Neural crest cell (in vitro differentiated cells): Measurements from ENCODE around the gene NEB. TPM values are rescaled to one million over a fixed set of nuclear protein-coding genes. Genes with fewer than 3 reads are reported as not detected.

ENCODE experiments used
- DNase-seq: peaks from one replicate; pipeline ENCODE4 v3.0.0; 2021; ENCODE audit warnings: low read depth, mixed read lengths, low spot score
- H3K27ac Mint-ChIP-seq: one replicate; pipeline ENCODE4 v1.8.0; 2021; ENCODE audit warnings: mild to moderate bottlenecking, mixed read lengths; ENCODE audit not compliant: unreplicated experiment
- H3K27me3 Mint-ChIP-seq: 2 replicates; pipeline ENCODE4 v1.8.0; 2021; ENCODE audit warnings: low read depth, mild to moderate bottlenecking, mixed read lengths
- H3K36me3 Mint-ChIP-seq: 2 replicates; pipeline ENCODE4 v1.8.0; 2021; ENCODE audit warnings: low read depth, mild to moderate bottlenecking, mixed read lengths
- H3K4me1 Mint-ChIP-seq: 2 replicates; pipeline ENCODE4 v1.8.0; 2021; ENCODE audit warnings: mixed read lengths
- H3K4me3 Mint-ChIP-seq: one replicate; pipeline ENCODE4 v1.8.0; 2021; ENCODE audit warnings: mild to moderate bottlenecking, mixed read lengths
- H3K9me3 Mint-ChIP-seq: 2 replicates; pipeline ENCODE4 v1.8.0; 2021; ENCODE audit warnings: mixed read lengths
- total RNA-seq: library from RNA; stranded (reverse); gene quantifications from 2 replicates; pipeline ENCODE4 v1.2.1, GENCODE V29; 2021
- TF ChIP-seq, protein P1 (sequence below): fragments of 200-600 bp; sonication (generic); conservative IDR thresholded peaks from 2 replicates; pipeline ENCODE4 v1.5.0; 2021; ENCODE audit warnings: antibody characterized with exemption, mild to moderate bottlenecking

NEB gene
- total RNA-seq, 1 donor from 2014 or later: 0.77 TPM

DNA sequence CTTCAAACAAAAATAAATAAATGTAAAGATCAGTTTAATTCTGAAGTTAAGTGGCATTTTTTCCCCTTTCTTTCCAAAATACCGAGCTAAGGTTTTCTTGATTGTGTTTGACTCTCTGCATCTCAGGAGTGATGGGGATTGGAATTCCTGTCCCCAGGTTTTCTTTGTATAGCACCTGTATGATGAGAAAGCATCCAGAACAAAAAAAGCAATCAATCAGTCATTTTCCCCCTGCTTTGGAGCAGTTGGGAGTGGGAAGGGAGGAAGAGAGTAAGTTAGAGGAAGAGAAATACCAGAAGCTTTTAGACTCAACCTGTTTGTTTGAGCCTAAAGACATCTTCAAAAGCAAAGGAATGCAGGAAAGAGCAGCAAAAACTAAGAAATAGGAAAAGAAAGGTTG lies 236.1 kb downstream of the NEB start:
- no peaks in the 10 kb centered on the region for H3K9me3 Mint-ChIP-seq
- no peak for DNase-seq
- no peaks in the 10 kb centered on the region for H3K36me3 Mint-ChIP-seq
- no peak overlapping the region for H3K27ac Mint-ChIP-seq
- H3K4me3 Mint-ChIP-seq: no peak overlapping the region
- H3K27me3 Mint-ChIP-seq: no peaks in the 10 kb centered on the region
- TF ChIP-seq, protein P1, sequence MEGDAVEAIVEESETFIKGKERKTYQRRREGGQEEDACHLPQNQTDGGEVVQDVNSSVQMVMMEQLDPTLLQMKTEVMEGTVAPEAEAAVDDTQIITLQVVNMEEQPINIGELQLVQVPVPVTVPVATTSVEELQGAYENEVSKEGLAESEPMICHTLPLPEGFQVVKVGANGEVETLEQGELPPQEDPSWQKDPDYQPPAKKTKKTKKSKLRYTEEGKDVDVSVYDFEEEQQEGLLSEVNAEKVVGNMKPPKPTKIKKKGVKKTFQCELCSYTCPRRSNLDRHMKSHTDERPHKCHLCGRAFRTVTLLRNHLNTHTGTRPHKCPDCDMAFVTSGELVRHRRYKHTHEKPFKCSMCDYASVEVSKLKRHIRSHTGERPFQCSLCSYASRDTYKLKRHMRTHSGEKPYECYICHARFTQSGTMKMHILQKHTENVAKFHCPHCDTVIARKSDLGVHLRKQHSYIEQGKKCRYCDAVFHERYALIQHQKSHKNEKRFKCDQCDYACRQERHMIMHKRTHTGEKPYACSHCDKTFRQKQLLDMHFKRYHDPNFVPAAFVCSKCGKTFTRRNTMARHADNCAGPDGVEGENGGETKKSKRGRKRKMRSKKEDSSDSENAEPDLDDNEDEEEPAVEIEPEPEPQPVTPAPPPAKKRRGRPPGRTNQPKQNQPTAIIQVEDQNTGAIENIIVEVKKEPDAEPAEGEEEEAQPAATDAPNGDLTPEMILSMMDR: no peak
- H3K4me1 Mint-ChIP-seq: no peaks in the 10 kb centered on the region

DNA sequence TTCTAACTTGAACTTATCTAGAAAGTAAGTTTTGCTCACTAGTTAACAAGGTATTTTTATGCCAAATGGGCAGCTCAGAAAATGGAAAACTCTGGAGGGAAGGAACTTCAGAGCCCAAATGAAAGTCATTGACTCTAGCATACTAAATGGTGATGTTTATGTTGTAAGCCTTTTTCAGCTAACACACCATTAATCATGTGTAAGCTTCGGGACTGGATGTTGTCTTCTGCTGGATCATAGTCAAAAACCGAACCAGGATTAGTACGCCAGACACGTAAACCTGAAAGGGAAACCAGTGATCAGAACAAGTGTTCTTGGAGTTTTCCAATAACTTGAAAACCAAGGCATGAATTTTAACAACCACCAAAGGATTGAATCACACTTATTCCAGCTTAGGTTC lies 242.8 kb downstream of the NEB start:
- peaks cover 3% of the 10 kb centered on the region for H3K36me3 Mint-ChIP-seq

DNA sequence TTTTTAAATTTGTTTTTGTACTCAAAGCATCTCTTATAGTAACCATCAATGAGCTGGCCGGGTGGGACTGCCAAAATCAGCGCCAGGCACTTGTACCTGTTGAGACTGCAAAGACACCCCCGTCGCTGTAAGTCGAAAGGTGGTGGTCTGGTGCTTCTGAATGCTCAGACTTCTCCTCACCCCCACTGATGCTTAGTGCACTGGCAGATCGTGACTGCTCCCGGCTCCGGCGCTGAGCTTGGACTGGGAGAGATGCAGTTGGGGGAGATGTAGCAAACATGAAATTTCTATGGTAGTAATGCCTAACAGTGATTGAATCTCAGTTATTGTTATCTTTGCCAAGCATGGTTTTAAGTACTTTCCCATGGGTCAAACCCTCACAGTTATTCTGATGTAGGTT lies 244.0 kb downstream of the NEB start:
- H3K9me3 Mint-ChIP-seq: no peaks in the 10 kb centered on the region
- peaks cover 6% of the 10 kb centered on the region for H3K36me3 Mint-ChIP-seq
- no peak overlapping the region for H3K4me3 Mint-ChIP-seq
- TF ChIP-seq, protein P1: no peak
- no peaks in the 10 kb centered on the region for H3K27me3 Mint-ChIP-seq
- no peak overlapping the region for H3K27ac Mint-ChIP-seq
- H3K4me1 Mint-ChIP-seq: no peaks in the 10 kb centered on the region
- no peak for DNase-seq

More for the DNA sequence above, 242.8 kb downstream of the NEB start:
- no peaks in the 10 kb centered on the region for H3K4me1 Mint-ChIP-seq
- no peak overlapping the region for H3K4me3 Mint-ChIP-seq
- no peaks in the 10 kb centered on the region for H3K9me3 Mint-ChIP-seq
- TF ChIP-seq, protein P1: no peak
- no peak for DNase-seq
- H3K27ac Mint-ChIP-seq: no peak overlapping the region
- no peaks in the 10 kb centered on the region for H3K27me3 Mint-ChIP-seq

DNA sequence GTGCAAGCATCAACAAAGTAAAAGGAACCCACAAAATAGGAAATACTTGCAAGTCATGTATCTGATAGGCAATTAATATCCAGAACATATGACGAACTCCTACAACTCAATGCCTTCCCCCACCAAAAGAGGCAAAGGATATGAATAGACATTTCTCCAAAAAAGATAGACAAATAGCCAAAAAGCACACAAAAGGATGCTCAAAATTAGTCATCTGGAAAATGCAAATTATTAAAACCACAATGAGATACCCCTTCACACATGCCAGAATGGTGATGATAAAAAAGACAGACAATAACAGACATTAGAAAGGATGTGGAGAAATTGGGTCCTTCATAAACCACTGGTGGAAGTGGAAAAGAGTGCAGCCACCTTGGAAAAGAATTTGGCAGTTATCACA lies 248.2 kb downstream of the NEB start:
- DNase-seq: no peak

DNA sequence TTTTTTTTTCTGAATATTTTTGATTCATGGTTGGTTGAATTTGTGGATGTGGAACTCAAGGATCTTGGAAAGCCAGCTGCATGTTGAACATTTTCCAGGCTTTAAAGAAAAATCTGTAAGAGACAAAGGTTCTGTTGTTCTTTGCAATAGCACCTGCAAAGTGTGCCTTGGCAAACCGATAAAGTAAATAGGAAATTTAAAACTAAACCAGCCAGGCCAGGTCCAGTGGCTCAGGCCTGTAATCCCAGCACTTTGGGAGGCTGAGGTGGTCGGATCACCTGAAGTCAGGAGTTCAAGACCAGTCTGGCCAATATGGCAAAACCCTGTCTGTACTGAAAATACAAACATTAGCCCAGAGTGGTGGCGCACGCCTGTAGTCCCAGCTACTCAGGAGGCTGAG lies 250.2 kb downstream of the NEB start:
- H3K4me1 Mint-ChIP-seq: no peaks in the 10 kb centered on the region
- no peak overlapping the region for H3K27ac Mint-ChIP-seq
- TF ChIP-seq, protein P1: no peak
- H3K36me3 Mint-ChIP-seq: peaks cover 9% of the 10 kb centered on the region
- no peak for DNase-seq
- no peak overlapping the region for H3K4me3 Mint-ChIP-seq
- H3K9me3 Mint-ChIP-seq: no peaks in the 10 kb centered on the region
- H3K27me3 Mint-ChIP-seq: no peaks in the 10 kb centered on the region

More for the DNA sequence above, 248.2 kb downstream of the NEB start:
- Mint-ChIP-seq H3K4me3 (no peak overlapping the region), H3K27me3 (no peaks in the 10 kb centered on the region), H3K36me3 (peaks cover 9% of the 10 kb centered on the region), H3K27ac (no peak overlapping the region), H3K4me1 (no peaks in the 10 kb centered on the region), H3K9me3 (no peaks in the 10 kb centered on the region)
- TF ChIP-seq, protein P1: no peak

DNA sequence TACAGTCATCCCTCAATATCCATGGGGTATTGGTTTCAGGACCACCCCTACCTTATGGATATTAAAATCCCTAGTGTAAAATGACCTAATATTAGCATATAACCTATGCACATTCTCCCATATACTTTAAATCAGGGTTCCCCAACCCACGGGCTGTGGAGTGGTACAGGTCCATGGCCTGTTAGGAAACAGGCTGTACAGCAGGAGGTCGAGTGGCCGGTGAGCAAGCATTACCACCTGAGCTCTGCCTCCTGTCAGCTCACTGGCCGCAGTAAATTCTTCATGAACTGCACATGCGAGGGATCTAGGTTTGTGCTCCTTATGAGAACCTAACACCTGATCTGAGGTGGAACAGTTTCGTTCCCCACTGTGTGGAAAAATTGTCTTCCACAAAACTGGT lies 250.7 kb downstream of the NEB start:
- Mint-ChIP-seq H3K27me3 (no peaks in the 10 kb centered on the region), H3K27ac (no peak overlapping the region), H3K4me3 (no peak overlapping the region), H3K4me1 (no peaks in the 10 kb centered on the region), H3K9me3 (no peaks in the 10 kb centered on the region), H3K36me3 (peaks cover 13% of the 10 kb centered on the region)
- TF ChIP-seq, protein P1: no peak
- DNase-seq: no peak
